K562 (cell line): Measurements from ENCODE around the gene PACSIN2. TPM values are rescaled to one million over a fixed set of nuclear protein-coding genes. Genes with fewer than 3 reads are reported as not detected.

Source experiments
- ATAC-seq: fragments of 200-7000 bp; cut with Tn5 transposase; 3 replicates; pipeline ENCODE4 v1.9.1; 2020; ENCODE audit warnings: moderate library complexity
- BruUV-seq: library from RNA; stranded (reverse); fragments of 400-500 nt; replicated peaks from 2 replicates; lab custom pipeline; 2021; lab: Mats Ljungman, UMichigan
- CTCF ChIA-PET: fragments of 300-600 bp; formaldehyde crosslinking; extraction: SDS; loops from one replicate; lab custom pipeline; 2021; ENCODE audit warnings: low intra/inter-chr PET ratio; lab: Yijun Ruan, JAX
- POLR2A ChIA-PET: fragments of 300-600, 350-650 bp; sonication (Branson Sonifier 250); formaldehyde crosslinking; extraction: SDS; loops from one replicate; lab custom pipeline; 2021; ENCODE audit warnings: antibody characterized with exemption, inconsistent platforms; lab: Yijun Ruan, JAX
- DNase-seq, 4 experiments: peaks; one replicate each; pipeline versions ENCODE4 v3.0.0 to v3.0.0-alpha.2; 2011 to 2018; ENCODE audit warnings: low spot score in 3 of 4, mixed read lengths in 3 of 4; ENCODE audit errors: extremely low read depth in 1 of 4
- FAIRE-seq: peaks from 2 replicates; lab custom pipeline; 2011; peaks lifted over from hg19 to GRCh38; lab: Jason Lieb, UNC
- H2AFZ ChIP-seq: 2 replicates; pipeline ENCODE4 v1.6.0; 2011; ENCODE audit warnings: low read depth, low read length, control low read depth, inconsistent platforms
- H3K27ac ChIP-seq: fragments of 200-600 bp; 3 replicates; pipeline ENCODE4 v1.8.0; 2011; ENCODE audit warnings: low read depth, mild to moderate bottlenecking, control low read depth, inconsistent platforms, low read length, moderate library complexity, mixed read lengths; ENCODE audit errors: extremely low read depth
- H3K27me3 ChIP-seq, 2 experiments: fragments of 300-600 bp in 1 of 2; 2 replicates in 1 of 2; 3 replicates in 1 of 2; pipeline versions ENCODE4 v1.6.0 to v1.8.0; 2011; ENCODE audit warnings: inconsistent platforms in 2 of 2, low read length in 2 of 2, mild to moderate bottlenecking in 1 of 2, mixed read lengths in 1 of 2, moderate library complexity in 1 of 2; ENCODE audit not compliant: control insufficient read depth in 2 of 2, insufficient read depth in 2 of 2
- H3K36me3 ChIP-seq: fragments of 300-600 bp; 3 replicates; pipeline ENCODE4 v1.8.0; 2011; ENCODE audit warnings: mild to moderate bottlenecking, low read length, inconsistent platforms; ENCODE audit not compliant: control insufficient read depth, insufficient read depth
- H3K4me1 ChIP-seq, 2 experiments: fragments of 200-600 bp in 1 of 2; replicated peaks in 1 of 2; 2 replicates in 1 of 2; 3 replicates in 1 of 2; pipeline versions ENCODE4 v1.5.1 to v1.8.0; 2011; ENCODE audit warnings: inconsistent platforms in 2 of 2, low read length in 2 of 2, mild to moderate bottlenecking in 1 of 2, mixed read lengths in 1 of 2, moderate library complexity in 1 of 2; ENCODE audit not compliant: control insufficient read depth in 2 of 2, insufficient read depth in 2 of 2
- H3K4me2 ChIP-seq: 2 replicates; pipeline ENCODE4 v1.6.1; 2011; ENCODE audit warnings: low read length, control low read depth, inconsistent platforms, mixed read lengths; ENCODE audit not compliant: insufficient read depth
- H3K4me3 ChIP-seq: fragments of 200-600 bp; sonication (generic), shearing (Covaris generic); 2 replicates; pipeline ENCODE4 v1.5.1; 2016; ENCODE audit warnings: control low read depth, inconsistent platforms
- H3K79me2 ChIP-seq: fragments of 200-600 bp; 3 replicates; pipeline ENCODE4 v1.8.0; 2011; ENCODE audit warnings: low read length, inconsistent platforms; ENCODE audit not compliant: control insufficient read depth, insufficient read depth
- H3K9ac ChIP-seq, 2 experiments: 2 replicates each; pipeline versions ENCODE4 v1.6.0 to v1.6.1; 2011; ENCODE audit warnings: low read depth in 2 of 2, low read length in 2 of 2, control low read depth in 1 of 2, inconsistent platforms in 1 of 2, mild to moderate bottlenecking in 1 of 2, mixed read lengths in 1 of 2; ENCODE audit not compliant: insufficient read depth in 1 of 2
- H3K9me1 ChIP-seq: one replicate; pipeline ENCODE4 v1.6.0; 2011; ENCODE audit warnings: inconsistent platforms, mild to moderate bottlenecking, low read length, moderate library complexity; ENCODE audit not compliant: control insufficient read depth, insufficient read depth
- H3K9me3 ChIP-seq: replicated peaks from 2 replicates; pipeline ENCODE4 v1.5.1; 2011; ENCODE audit warnings: low read depth, low read length, inconsistent platforms; ENCODE audit not compliant: control insufficient read depth, insufficient read depth
- H4K20me1 ChIP-seq: replicated peaks from 2 replicates; pipeline ENCODE4 v1.6.1; 2011; ENCODE audit warnings: low read length, inconsistent platforms, mixed read lengths; ENCODE audit not compliant: control insufficient read depth, insufficient read depth
- ARNT ChIP-seq, 2 experiments: fragments of 450-650 bp; IDR thresholded peaks; 2 replicates each; pipeline ENCODE4 v1.6.1; 2016; ENCODE audit warnings: mild to moderate bottlenecking in 1 of 2
- ATF3 ChIP-seq, 2 experiments: fragments of 450-650 bp in 1 of 2; sonication (generic) in 1 of 2; formaldehyde crosslinking in 1 of 2; IDR thresholded peaks in 1 of 2; conservative IDR thresholded peaks in 1 of 2; 2 replicates each; pipeline versions ENCODE4 v1.6.1 to v1.8.1; 2016 to 2023; ENCODE audit warnings: mild to moderate bottlenecking in 2 of 2, moderate library complexity in 2 of 2, inconsistent platforms in 1 of 2, missing genetic modification reagents in 1 of 2
- BRCA1 ChIP-seq, 2 experiments: fragments of 450-650 bp in 1 of 2; sonication (generic) in 1 of 2; formaldehyde crosslinking in 1 of 2; IDR thresholded peaks; 2 replicates each; pipeline versions ENCODE4 v1.5.0 to v1.6.1; 2017 to 2020; ENCODE audit warnings: mild to moderate bottlenecking in 1 of 2, missing genetic modification reagents in 1 of 2
- CBX3 ChIP-seq, 2 experiments: IDR thresholded peaks; 1 replicate in 1 of 2; 2 replicates in 1 of 2; pipeline ENCODE4 v1.6.1; 2012; ENCODE audit warnings: inconsistent platforms in 2 of 2, low read length in 2 of 2, borderline replicate concordance in 1 of 2, control low read depth in 1 of 2
- CREB1 ChIP-seq, 2 experiments: sonication (generic) in 1 of 2; formaldehyde crosslinking in 1 of 2; IDR thresholded peaks; 2 replicates each; pipeline versions ENCODE4 v1.6.1 to v1.8.0; 2012 to 2022; ENCODE audit warnings: inconsistent platforms in 1 of 2, mild to moderate bottlenecking in 1 of 2, missing genetic modification reagents in 1 of 2, moderate library complexity in 1 of 2
- EWSR1 ChIP-seq: fragments of 450-650 bp; IDR thresholded peaks from 2 replicates; pipeline ENCODE4 v1.6.1; 2018; ENCODE audit warnings: borderline replicate concordance, mild to moderate bottlenecking, low read depth, moderate library complexity; ENCODE audit not compliant: partially characterized antibody
- GTF2A2 ChIP-seq: IDR thresholded peaks from 2 replicates; pipeline ENCODE4 v1.6.1; 2016; ENCODE audit warnings: mild to moderate bottlenecking, missing genetic modification characterization, missing compliant biosample characterization
- HMGN3 ChIP-seq: IDR thresholded peaks from 2 replicates; pipeline ENCODE4 v1.6.1; 2011; ENCODE audit warnings: borderline replicate concordance, low read depth, mild to moderate bottlenecking, mixed read lengths, low read length; ENCODE audit not compliant: insufficient read length; ENCODE audit errors: extremely low read depth
- KLF6 ChIP-seq: fragments of 250-450 bp; sonication (Bioruptor Pico); IDR thresholded peaks from 2 replicates; pipeline ENCODE4 v1.4.0; 2020; ENCODE audit warnings: mild to moderate bottlenecking, moderate library complexity, borderline replicate concordance
- NR3C1 ChIP-seq: sonication (generic); formaldehyde crosslinking; IDR thresholded peaks from 2 replicates; pipeline ENCODE4 v1.8.1; 2022; ENCODE audit warnings: missing genetic modification reagents
- PHB ChIP-seq: fragments of 250-450 bp; sonication (Bioruptor Pico); IDR thresholded peaks from 2 replicates; pipeline ENCODE4 v1.5.0; 2021
- ZNF384 ChIP-seq: IDR thresholded peaks from 2 replicates; pipeline ENCODE4 v1.6.1; 2012; ENCODE audit warnings: low read depth, low read length, improper control_type of control experiment
- ZNF444 ChIP-seq: fragments of 250-450 bp; sonication (Bioruptor Pico); IDR thresholded peaks from 2 replicates; pipeline ENCODE4 v1.4.0; 2020; ENCODE audit warnings: mild to moderate bottlenecking, moderate library complexity
- ZNF644 ChIP-seq: fragments of 200-800 bp; sonication (Bioruptor generic); IDR thresholded peaks from 2 replicates; pipeline ENCODE4 v1.6.1; 2016; ENCODE audit warnings: low read depth, missing genetic modification characterization, missing compliant biosample characterization
- WGBS: fragments of 100-300 bp; shearing (Covaris generic); methylation state at CpG from one replicate; pipeline ENCODE4 v1.1.6; 2016; ENCODE audit warnings: low coverage, mixed read lengths; ENCODE audit not compliant: insufficient coverage; ENCODE audit errors: missing lambda C conversion rate; 5-methylcytosine and 5-hydroxymethylcytosine counted together
- in situ Hi-C: fragments of 300-500 bp; cut with MboI; formaldehyde crosslinking; loops from 4 replicates; pipeline ENCODE4 v1.15.0; 2018; ENCODE audit warnings: inconsistent platforms, mixed read lengths
- intact Hi-C: fragments of 100-400 bp; cut with micrococcal nuclease; formaldehyde crosslinking; loops from 2 replicates; pipeline ENCODE4 v1.14.2; 2022
- polyA plus RNA-seq, 8 experiments: library from polyadenylated mRNA; depleted of rRNA in 4 of 8; stranded (reverse) in 5 of 8; unstranded in 3 of 8; fragments of >200 nt; fragmentation: Nextera tagmentation in 2 of 8; fragmentation: Illumina TruSeq in 1 of 8; extraction: Ambion mirVana in 2 of 8; extraction: Trizol in 1 of 8; gene quantifications; 2 replicates each; pipeline versions ENCODE4 v1.2.1 to v1.2.3, GENCODE V29; 2011 to 2014; ENCODE audit warnings: inconsistent platforms in 1 of 8, missing spikeins in 1 of 8
- total RNA-seq, 7 experiments: library from RNA; depleted of rRNA in 6 of 7; stranded (reverse); fragments of >200 nt in 6 of 7; fragmentation: Illumina TruSeq in 2 of 7; extraction: Trizol in 2 of 7; gene quantifications; 2 replicates each; pipeline versions ENCODE4 v1.2.1 to v1.2.3, GENCODE V29; 2011 to 2021; ENCODE audit warnings: low replicate concordance in 1 of 7

The PACSIN2 gene
- total and polyA plus RNA-seq, 9 of the 15 experiments (the other 6 are each of a cell fraction or from before 2014, with no cell fraction given): 0.45 to 45.1 (median 23.9) TPM

DNA sequence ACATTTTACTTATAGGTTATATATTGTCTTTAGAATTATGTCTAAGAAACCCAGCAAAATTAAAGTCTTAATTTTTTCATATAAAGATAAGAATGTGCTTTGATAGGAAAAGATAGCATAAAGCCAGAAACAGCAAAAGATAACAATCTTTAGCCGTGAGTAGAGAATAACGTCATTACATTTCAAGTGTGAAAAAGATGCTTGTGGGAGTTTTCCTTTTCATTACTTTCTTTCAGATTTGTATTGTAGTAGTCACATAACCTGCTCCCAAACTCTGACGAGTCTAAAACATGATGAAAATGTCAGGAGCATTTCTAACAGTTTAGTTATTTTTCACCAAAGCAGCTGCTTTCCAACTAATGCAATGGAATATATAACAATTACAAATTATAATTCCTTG is 189.2 kb downstream of the PACSIN2 start:
- FAIRE-seq: no peak

More for the DNA sequence above, 189.2 kb downstream of the PACSIN2 start:
- Histone ChIP-seq H3K9ac (no peak overlapping the region), H3K4me2 (no peak overlapping the region), H4K20me1 (no peaks in the 10 kb centered on the region), H3K4me3 (no peak overlapping the region), H3K4me1 (no peaks in the 10 kb centered on the region), H2AFZ (no peak overlapping the region), H3K9me1 (no peaks in the 10 kb centered on the region), H3K9me3 (no peaks in the 10 kb centered on the region), H3K27ac (no peak overlapping the region), H3K27me3 (no peaks in the 10 kb centered on the region), H3K79me2 (no peaks in the 10 kb centered on the region), H3K36me3 (peaks cover 6% of the 10 kb centered on the region; the same call in 1 of the 3 replicates)
- in situ Hi-C loops (no loop called here), intact Hi-C loops (no loop called here)
- CTCF ChIA-PET: no interaction called here
- ATAC-seq (no peak), DNase-seq (no peak)
- POLR2A ChIA-PET: no interaction called here
- no TSS peak for BruUV-seq
- TF ChIP-seq EWSR1 (no peak), PHB (CRISPR knock-in tag) (no peak), NR3C1 (CRISPR knock-in tag) (no peak), ATF3 (IDR thresholded peaks at IDR 0.05) (no peak), ATF3 (CRISPR knock-in tag; conservative IDR thresholded peaks at IDR 0.05) (no peak), KLF6 (CRISPR knock-in tag) (no peak), CREB1 (IDR thresholded peaks at IDR 0.05) (no peak), CREB1 (CRISPR knock-in tag; IDR thresholded peaks at IDR 0.05) (no peak), ZNF444 (no peak), ZNF644 (no peak), ZNF384 (no peak), CBX3 (IDR thresholded peaks at IDR 0.05; ENCODE audit: borderline replicate concordance in 1 of 2, low read length in 2 of 2) (no peak), ARNT (IDR thresholded peaks at IDR 0.05) (no peak), HMGN3 (no peak), GTF2A2 (tag) (no peak), BRCA1 (IDR thresholded peaks at IDR 0.05) (no peak), BRCA1 (CRISPR knock-in tag; IDR thresholded peaks at IDR 0.05) (no peak)
- WGBS: 50% methylated on average over 3 of the region's 3 CpGs
